Nephron progenitor cell (in vitro differentiated cells): Measurements from ENCODE around the gene DPH3.

ENCODE experiments used
- DNase-seq: peaks from one replicate; pipeline ENCODE4 v3.0.0; 2021
- H3K27ac Mint-ChIP-seq: 2 replicates; pipeline ENCODE4 v1.8.0; 2021; ENCODE audit warnings: mild to moderate bottlenecking, moderate library complexity, mixed read lengths
- H3K27me3 Mint-ChIP-seq: 2 replicates; pipeline ENCODE4 v1.8.0; 2021; ENCODE audit warnings: mild to moderate bottlenecking, low read depth, mixed read lengths; ENCODE audit not compliant: poor library complexity
- H3K36me3 Mint-ChIP-seq: 2 replicates; pipeline ENCODE4 v1.8.0; 2021; ENCODE audit warnings: low read depth, mixed read lengths
- H3K4me1 Mint-ChIP-seq: 2 replicates; pipeline ENCODE4 v1.8.0; 2021; ENCODE audit warnings: mixed read lengths
- H3K4me3 Mint-ChIP-seq: 2 replicates; pipeline ENCODE4 v1.8.0; 2021; ENCODE audit warnings: mild to moderate bottlenecking, moderate library complexity, mixed read lengths
- H3K9me3 Mint-ChIP-seq: 2 replicates; pipeline ENCODE4 v1.8.0; 2021; ENCODE audit warnings: mild to moderate bottlenecking, moderate library complexity, mixed read lengths
- TF ChIP-seq, protein P1 (sequence below): fragments of 200-600 bp; sonication (generic); IDR thresholded peaks from 2 replicates; pipeline ENCODE4 v1.5.0; 2021; ENCODE audit warnings: antibody characterized with exemption

The DPH3 gene

DNA sequence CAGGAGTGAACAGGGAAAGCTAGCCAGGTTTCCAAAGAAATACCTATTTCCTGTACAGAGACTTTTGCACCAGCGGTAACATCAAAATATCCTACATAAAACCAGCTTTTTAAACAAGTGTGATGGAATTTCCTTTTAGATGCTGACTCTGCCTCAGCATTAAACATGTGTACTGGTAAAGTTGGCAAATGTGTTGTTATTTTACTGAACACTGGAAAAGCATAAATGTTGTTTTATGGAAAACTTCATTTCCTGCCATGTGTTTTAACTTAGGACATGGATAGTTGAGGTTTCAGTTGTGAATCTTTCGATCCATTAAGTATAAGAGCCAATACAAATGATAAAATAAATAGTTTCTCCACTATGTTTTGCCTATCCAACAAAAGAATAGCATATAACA is 15.9 kb upstream of the DPH3 start:
- no peak overlapping the region for H3K4me3 Mint-ChIP-seq

GRCh38 chr3:16279010-16279801 is 14.5 kb upstream of the DPH3 start:
- TF ChIP-seq, protein P1, sequence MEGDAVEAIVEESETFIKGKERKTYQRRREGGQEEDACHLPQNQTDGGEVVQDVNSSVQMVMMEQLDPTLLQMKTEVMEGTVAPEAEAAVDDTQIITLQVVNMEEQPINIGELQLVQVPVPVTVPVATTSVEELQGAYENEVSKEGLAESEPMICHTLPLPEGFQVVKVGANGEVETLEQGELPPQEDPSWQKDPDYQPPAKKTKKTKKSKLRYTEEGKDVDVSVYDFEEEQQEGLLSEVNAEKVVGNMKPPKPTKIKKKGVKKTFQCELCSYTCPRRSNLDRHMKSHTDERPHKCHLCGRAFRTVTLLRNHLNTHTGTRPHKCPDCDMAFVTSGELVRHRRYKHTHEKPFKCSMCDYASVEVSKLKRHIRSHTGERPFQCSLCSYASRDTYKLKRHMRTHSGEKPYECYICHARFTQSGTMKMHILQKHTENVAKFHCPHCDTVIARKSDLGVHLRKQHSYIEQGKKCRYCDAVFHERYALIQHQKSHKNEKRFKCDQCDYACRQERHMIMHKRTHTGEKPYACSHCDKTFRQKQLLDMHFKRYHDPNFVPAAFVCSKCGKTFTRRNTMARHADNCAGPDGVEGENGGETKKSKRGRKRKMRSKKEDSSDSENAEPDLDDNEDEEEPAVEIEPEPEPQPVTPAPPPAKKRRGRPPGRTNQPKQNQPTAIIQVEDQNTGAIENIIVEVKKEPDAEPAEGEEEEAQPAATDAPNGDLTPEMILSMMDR, result no peak
- H3K9me3 Mint-ChIP-seq, result no peaks in the 10 kb centered on the region
- peaks cover 24% of the 10 kb centered on the region for H3K36me3 Mint-ChIP-seq
- no peaks in the 10 kb centered on the region for H3K27me3 Mint-ChIP-seq
- H3K27ac Mint-ChIP-seq, result no peak overlapping the region
- no peaks in the 10 kb centered on the region for H3K4me1 Mint-ChIP-seq
- H3K4me3 Mint-ChIP-seq, result no peak overlapping the region
- no peak for DNase-seq

More for the DNA sequence above, 15.9 kb upstream of the DPH3 start:
- Mint-ChIP-seq H3K9me3 (no peaks in the 10 kb centered on the region), H3K27ac (no peak overlapping the region), H3K27me3 (no peaks in the 10 kb centered on the region), H3K4me1 (no peaks in the 10 kb centered on the region), H3K36me3 (peaks cover 24% of the 10 kb centered on the region)
- no peak for DNase-seq
- TF ChIP-seq, protein P1, result no peak

- Mint-ChIP-seq H3K4me3 (no peak overlapping the region), H3K4me1 (no peaks in the 10 kb centered on the region), H3K36me3 (peaks cover 18% of the 10 kb centered on the region), H3K9me3 (no peaks in the 10 kb centered on the region), H3K27ac (no peak overlapping the region), H3K27me3 (no peaks in the 10 kb centered on the region)
- TF ChIP-seq, protein P1, result no peak
- DNase-seq, result no peak
Observed at GRCh38 chr3:16277471-16277870, 12.7 kb upstream of the DPH3 start.

DNA sequence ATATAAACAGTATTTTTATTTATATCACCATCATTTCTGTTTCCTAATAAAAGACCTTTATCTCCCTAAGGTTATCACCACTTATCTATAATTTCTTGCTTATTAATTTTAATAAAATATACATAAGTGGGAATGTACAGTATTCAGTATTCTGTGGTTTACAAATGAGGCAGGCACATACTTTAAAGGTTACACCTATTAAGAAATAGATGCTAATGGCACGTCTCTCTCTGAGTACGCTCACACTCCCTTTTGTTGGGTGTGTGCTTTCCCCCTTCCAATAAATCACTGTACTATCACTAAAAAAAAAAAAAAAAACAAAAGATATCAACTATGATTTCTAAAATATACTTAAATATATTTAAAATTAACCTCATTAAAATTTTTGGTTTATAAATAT is 9.1 kb upstream of the DPH3 start:
- no peaks in the 10 kb centered on the region for H3K9me3 Mint-ChIP-seq
- TF ChIP-seq, protein P1, result no peak
- H3K36me3 Mint-ChIP-seq, result peaks cover 34% of the 10 kb centered on the region
- DNase-seq, result no peak
- H3K4me3 Mint-ChIP-seq, result no peak overlapping the region
- no peak overlapping the region for H3K27ac Mint-ChIP-seq
- no peaks in the 10 kb centered on the region for H3K27me3 Mint-ChIP-seq
- no peaks in the 10 kb centered on the region for H3K4me1 Mint-ChIP-seq

- Mint-ChIP-seq H3K9me3 (no peaks in the 10 kb centered on the region), H3K36me3 (peaks cover 32% of the 10 kb centered on the region), H3K4me1 (peaks cover 4% of the 10 kb centered on the region), H3K27me3 (no peaks in the 10 kb centered on the region), H3K27ac (no peak overlapping the region), H3K4me3 (no peak overlapping the region)
- no peak for DNase-seq
- TF ChIP-seq, protein P1, result no peak
Observed at GRCh38 chr3:16272588-16272987, 7.8 kb upstream of the DPH3 start.

GRCh38 chr3:16270855-16271254 is 6.1 kb upstream of the DPH3 start:
- H3K36me3 Mint-ChIP-seq, result peaks cover 27% of the 10 kb centered on the region
- H3K4me3 Mint-ChIP-seq, result no peak overlapping the region
- DNase-seq, result no peak
- H3K9me3 Mint-ChIP-seq, result no peaks in the 10 kb centered on the region
- H3K4me1 Mint-ChIP-seq, result peaks cover 22% of the 10 kb centered on the region
- no peak overlapping the region for H3K27ac Mint-ChIP-seq
- TF ChIP-seq, protein P1, result no peak
- no peaks in the 10 kb centered on the region for H3K27me3 Mint-ChIP-seq
